ENCODE data around the gene DLG2. TPM values are rescaled to one million over a fixed set of nuclear protein-coding genes. Genes with fewer than 3 reads are reported as not detected.

The DLG2 gene
- total and polyA plus RNA-seq, 2 donors (not counting 3 experiments of a cell fraction or from before 2014, with no cell fraction given), result 0.15 to 1.1 TPM

GRCh38 chr11:85673393-85673792 is 46.2 kb upstream of the DLG2 start:
- Histone ChIP-seq H3K4me1 (ENCODE audit: control insufficient read depth, extremely low read depth, insufficient read depth, low read length) (no peaks in the 10 kb centered on the region), H3K9me3 (replicated peaks; ENCODE audit: control insufficient read depth, insufficient read depth, low read length) (no peaks in the 10 kb centered on the region), H3K79me2 (ENCODE audit: control insufficient read depth, insufficient read depth, low read length) (no peaks in the 10 kb centered on the region), H3K27me3 (ENCODE audit: control insufficient read depth in 2 of 2, insufficient read depth in 2 of 2, low read length in 2 of 2) (peaks cover 21 to 36% of the 10 kb centered on the region in 2 experiments), H4K20me1 (replicated peaks; ENCODE audit: control insufficient read depth, extremely low read depth, insufficient read depth, low read length) (no peaks in the 10 kb centered on the region), H3K4me2 (ENCODE audit: insufficient read depth, low read length) (no peak overlapping the region), H3K9ac (replicated peaks; ENCODE audit: extremely low read depth, insufficient read depth, low read length) (no peak overlapping the region), H3K9me1 (replicated peaks; ENCODE audit: control insufficient read depth, extremely low read depth, insufficient read depth, low read length) (no peaks in the 10 kb centered on the region), H3K4me3 (replicated peaks in 1 of 3; ENCODE audit: insufficient read depth in 1 of 3, low read depth in 1 of 3, low read length in 3 of 3) (no peak overlapping the region), H2AFZ (ENCODE audit: low read depth, low read length) (no peak overlapping the region), H3K27ac (ENCODE audit: insufficient read depth, low read depth, low read length) (no peak overlapping the region), H3K36me3 (ENCODE audit: control insufficient read depth in 2 of 2, extremely low read depth in 1 of 2, insufficient read depth in 2 of 2, low read length in 2 of 2) (no peaks in the 10 kb centered on the region)
- ChIA-PET CTCF (interaction anchor here (1.4 kb wide), 2 partner anchors 11 to 68 kb away, joined by 3 read pairs; no protein-coding TSS in a partner anchor), POLR2A (no interaction called here)
- no peak for DNase-seq (ENCODE audit: low read depth, low spot score)
- BruUV-seq (replicated peaks), result no TSS peak
- no peak for FAIRE-seq
- dilution Hi-C loops (cut with MboI; ENCODE audit: extremely low pct_ligation_motif_present, low sequenced_read_pairs) (no loop called here), intact Hi-C loops (cut with micrococcal nuclease) (no loop called here)
- TF ChIP-seq POLR2A (IDR thresholded peaks at IDR 0.05; ENCODE audit: low read depth, low read length), result no peak
- TF ChIP-seq FOS (IDR thresholded peaks at IDR 0.05; ENCODE audit: borderline replicate concordance, insufficient read depth, low read length), result no peak
- no peak for TF ChIP-seq JUN (IDR thresholded peaks at IDR 0.05; ENCODE audit: borderline replicate concordance, insufficient read depth, insufficient read length, low read depth)
- TF ChIP-seq MYC (IDR thresholded peaks at IDR 0.05; ENCODE audit: low read depth, low read length), result no peak
- TF ChIP-seq CTCF (IDR thresholded peaks at IDR 0.05; ENCODE audit: extremely low read depth in 1 of 2, insufficient read depth in 1 of 2, low read depth in 1 of 2, low read length in 2 of 2), result no peak
- TF ChIP-seq MAX (IDR thresholded peaks at IDR 0.05; ENCODE audit: insufficient read depth, insufficient read length), result no peak
- TF ChIP-seq GATA2 (IDR thresholded peaks at IDR 0.05; ENCODE audit: insufficient read depth, insufficient read length, low read depth, low read length), result no peak
- TF ChIP-seq POLR2AphosphoS5 (IDR thresholded peaks at IDR 0.05; ENCODE audit: insufficient read depth, low read depth, low read length), result no peak
- TF ChIP-seq EZH2 (IDR thresholded peaks at IDR 0.05; ENCODE audit: borderline replicate concordance, low read depth, low read length, severe bottlenecking), result no peak
